Astrocyte of the spinal cord (primary cell): ENCODE data around the gene MYO1E.

Source experiments
- DNase-seq: peaks from one replicate; pipeline ENCODE4 v3.0.0; 2011; ENCODE audit warnings: low read depth, low spot score
- H3K4me3 ChIP-seq: 2 replicates; pipeline ENCODE4 v1.5.1; 2011; ENCODE audit warnings: low read depth, mild to moderate bottlenecking, low read length, moderate library complexity
- in situ Hi-C: cut with HindIII; loops from 2 replicates; pipeline ENCODE4 v1.10.0; 2017; ENCODE audit warnings: low sequenced_read_pairs
- TF ChIP-seq, protein P1 (sequence below): IDR thresholded peaks from 2 replicates; pipeline ENCODE4 v1.5.1; 2012; ENCODE audit warnings: low read depth, mild to moderate bottlenecking, low read length, inconsistent platforms

MYO1E gene

DNA sequence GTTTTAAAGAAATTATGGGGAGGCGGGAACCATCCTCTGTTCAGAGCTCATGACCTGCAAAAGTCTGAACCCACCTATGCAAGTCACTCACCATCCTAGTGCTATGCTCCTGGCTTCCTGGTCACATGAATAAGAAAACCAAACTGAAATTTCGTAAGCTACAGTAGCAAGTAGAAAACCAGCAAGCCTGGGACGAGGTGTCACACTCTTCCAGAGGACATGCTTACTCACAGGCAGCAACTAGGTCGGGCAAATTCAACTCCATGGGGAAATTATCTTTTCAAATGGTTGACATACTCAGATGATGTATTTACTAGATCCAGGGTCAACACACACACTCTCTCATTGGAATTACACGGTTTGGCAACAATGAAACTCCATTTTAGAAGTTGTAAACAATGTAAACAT lies 134.7 kb downstream of the MYO1E start:
- in situ Hi-C loops: no loop called here
- no peak for DNase-seq
- H3K4me3 ChIP-seq: no peak overlapping the region
- TF ChIP-seq, protein P1, sequence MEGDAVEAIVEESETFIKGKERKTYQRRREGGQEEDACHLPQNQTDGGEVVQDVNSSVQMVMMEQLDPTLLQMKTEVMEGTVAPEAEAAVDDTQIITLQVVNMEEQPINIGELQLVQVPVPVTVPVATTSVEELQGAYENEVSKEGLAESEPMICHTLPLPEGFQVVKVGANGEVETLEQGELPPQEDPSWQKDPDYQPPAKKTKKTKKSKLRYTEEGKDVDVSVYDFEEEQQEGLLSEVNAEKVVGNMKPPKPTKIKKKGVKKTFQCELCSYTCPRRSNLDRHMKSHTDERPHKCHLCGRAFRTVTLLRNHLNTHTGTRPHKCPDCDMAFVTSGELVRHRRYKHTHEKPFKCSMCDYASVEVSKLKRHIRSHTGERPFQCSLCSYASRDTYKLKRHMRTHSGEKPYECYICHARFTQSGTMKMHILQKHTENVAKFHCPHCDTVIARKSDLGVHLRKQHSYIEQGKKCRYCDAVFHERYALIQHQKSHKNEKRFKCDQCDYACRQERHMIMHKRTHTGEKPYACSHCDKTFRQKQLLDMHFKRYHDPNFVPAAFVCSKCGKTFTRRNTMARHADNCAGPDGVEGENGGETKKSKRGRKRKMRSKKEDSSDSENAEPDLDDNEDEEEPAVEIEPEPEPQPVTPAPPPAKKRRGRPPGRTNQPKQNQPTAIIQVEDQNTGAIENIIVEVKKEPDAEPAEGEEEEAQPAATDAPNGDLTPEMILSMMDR: no peak

DNA sequence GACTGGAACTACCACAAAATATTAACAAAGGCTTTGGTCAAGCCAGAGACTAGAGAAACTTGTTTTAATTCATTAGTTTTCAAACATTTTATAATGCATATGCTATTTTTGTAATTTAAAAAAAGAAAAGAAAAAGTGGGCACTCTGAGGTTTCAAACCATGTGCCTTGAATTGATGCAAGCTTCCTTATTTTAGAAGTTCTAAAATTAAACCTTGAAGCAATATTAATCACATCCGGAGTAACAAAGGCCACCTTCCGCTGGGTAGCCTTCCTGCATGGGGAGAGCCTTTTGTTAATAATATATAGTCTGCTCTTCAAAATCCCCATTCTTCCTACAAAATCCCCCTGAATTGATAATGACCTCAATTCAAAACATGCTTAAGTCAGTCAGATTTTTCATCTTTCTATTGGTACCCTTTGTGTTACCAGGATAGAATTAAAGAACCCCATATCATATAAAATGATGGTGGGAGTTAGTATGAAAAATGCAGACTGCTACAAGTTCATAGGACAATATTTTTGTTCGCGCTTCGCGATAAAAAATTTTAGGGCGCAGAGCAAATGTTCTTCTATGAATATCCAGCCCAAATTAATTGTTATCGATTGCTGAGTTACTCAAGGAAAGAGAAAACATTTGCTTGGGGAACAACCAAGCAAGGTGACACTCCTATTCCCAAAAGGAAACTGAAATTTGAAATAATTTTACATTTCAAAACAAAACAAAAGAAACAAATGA lies 135.4 kb downstream of the MYO1E start:
- in situ Hi-C loops: no loop called here
- TF ChIP-seq, protein P1: no peak
- no peak overlapping the region for H3K4me3 ChIP-seq
- no peak for DNase-seq

DNA sequence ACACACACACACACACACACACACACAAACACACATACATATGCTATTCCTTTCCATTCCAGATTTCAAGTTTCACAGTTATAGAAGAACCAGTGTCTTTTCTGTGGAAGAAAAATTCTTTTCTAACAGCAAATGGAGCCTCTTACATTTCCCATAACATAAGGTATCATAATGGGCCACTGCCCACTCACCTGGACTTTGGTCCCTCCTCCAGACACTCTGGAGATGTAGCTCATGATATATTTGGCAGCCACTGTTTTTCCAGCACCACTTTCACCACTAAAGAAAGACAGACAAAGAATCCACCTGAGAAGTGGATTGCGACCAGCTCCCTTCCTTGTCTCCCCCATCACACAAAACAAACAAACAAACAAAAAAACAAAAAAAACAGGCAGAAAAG lies 136.3 kb downstream of the MYO1E start:
- no peak overlapping the region for H3K4me3 ChIP-seq
- TF ChIP-seq, protein P1: no peak
- in situ Hi-C loops: no loop called here
- no peak for DNase-seq

DNA sequence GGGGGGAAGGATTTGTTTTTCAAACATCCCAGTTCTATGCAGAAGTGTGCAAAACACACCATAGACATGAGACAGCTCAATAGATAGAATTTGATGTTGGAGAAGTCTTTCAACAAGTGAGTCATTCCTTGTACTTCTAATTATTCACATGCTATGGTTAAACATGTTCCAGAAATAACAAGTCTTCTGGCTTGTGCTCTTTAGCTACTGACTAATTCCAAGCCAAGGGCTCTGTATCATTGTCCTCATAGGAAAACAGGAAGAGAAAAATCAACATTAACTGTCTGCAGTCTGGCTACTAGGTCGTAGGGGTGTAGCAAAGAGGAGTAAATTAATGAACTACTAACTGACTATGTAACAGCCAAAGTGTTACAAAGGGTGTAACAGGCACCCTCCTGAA lies 140.2 kb downstream of the MYO1E start:
- no peak overlapping the region for H3K4me3 ChIP-seq
- DNase-seq: peak; percentile 90
- TF ChIP-seq, protein P1: no peak
- in situ Hi-C loops: no loop called here

DNA sequence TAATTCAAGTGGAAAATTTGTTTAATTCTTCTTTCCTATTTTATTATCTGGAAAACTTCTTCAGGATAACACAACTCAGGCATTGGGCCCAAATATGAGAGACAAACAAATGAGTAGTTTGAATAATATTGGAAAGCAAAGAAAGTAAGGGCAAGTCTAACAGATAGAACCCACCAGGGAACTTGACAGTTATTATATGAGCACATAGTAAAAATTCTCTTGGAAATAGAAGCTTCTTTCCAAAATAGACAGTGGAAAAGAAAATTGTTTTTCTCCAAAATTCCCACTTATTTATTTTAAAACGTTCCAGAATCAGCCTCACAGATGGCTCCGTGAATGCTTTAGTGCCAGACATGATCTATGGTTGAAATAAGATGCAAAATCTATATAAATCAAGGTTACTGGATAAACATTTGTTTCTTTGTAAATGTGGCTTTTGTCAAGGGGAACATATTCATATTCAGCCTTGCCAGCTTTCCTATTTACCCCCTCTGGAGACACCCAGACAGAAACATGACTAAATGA lies 142.1 kb downstream of the MYO1E start:
- TF ChIP-seq, protein P1: no peak
- in situ Hi-C loops: no loop called here
- DNase-seq: no peak

DNA sequence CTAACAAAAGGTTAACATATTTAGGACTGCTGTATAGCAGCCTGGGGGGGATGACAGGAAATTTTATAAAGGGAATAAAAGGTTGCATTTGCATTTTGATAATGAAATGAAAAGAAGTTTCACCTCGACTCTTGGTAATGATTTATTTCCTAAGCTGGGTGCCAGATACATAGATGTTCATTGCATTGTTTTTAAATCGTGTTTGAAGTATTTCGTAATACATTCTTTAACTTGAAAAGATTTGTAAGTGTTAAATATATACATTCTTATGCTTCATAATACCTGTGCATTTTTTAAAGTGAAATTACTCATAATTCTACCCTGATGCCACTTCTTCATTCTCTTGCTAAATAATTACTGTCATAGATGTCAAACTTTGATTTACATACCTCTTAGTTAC lies 143.2 kb downstream of the MYO1E start:
- TF ChIP-seq, protein P1: no peak
- DNase-seq: no peak
- H3K4me3 ChIP-seq: no peak overlapping the region
- in situ Hi-C loops: no loop called here

More for the DNA sequence above, 142.1 kb downstream of the MYO1E start:
- H3K4me3 ChIP-seq: no peak overlapping the region
